SK-N-SH (cell line): ENCODE measurements around the gene ENPP7. TPM values are rescaled to one million over a fixed set of nuclear protein-coding genes. Genes with fewer than 3 reads are reported as not detected.
"Not testable (repeated sequence)": the region's sequence is repeated elsewhere in the genome, so short reads cannot be mapped to it uniquely, and the experiment has no call there.

Experiments
- CTCF ChIA-PET: fragments of 300-600, 350-600 bp; formaldehyde crosslinking; extraction: SDS; loops from one replicate; lab custom pipeline; 2021; lab: Yijun Ruan, JAX
- POLR2A ChIA-PET: fragments of 350-600 bp; sonication (Branson Sonifier 250); formaldehyde crosslinking; extraction: SDS; loops from one replicate; lab custom pipeline; 2020; ENCODE audit warnings: antibody characterized with exemption, inconsistent platforms; lab: Yijun Ruan, JAX
- DNase-seq: peaks from one replicate; pipeline ENCODE4 v3.0.0; 2012
- H2AFZ ChIP-seq: fragments of 200-600 bp; sonication (generic); 2 replicates; pipeline ENCODE4 v1.8.1; 2016; ENCODE audit warnings: antibody characterized with exemption, mild to moderate bottlenecking, low read depth
- H3F3A ChIP-seq: fragments of 200-600 bp; sonication (generic); replicated peaks from 2 replicates; pipeline ENCODE3; 2016; ENCODE audit warnings: antibody characterized with exemption, mild to moderate bottlenecking; ENCODE audit not compliant: insufficient read depth
- H3K27ac ChIP-seq, 2 experiments: fragments of 200-500 bp in 1 of 2; fragments of 200-600 bp in 1 of 2; sonication (Bioruptor generic) in 1 of 2; sonication (generic), shearing (Covaris generic) in 1 of 2; 2 replicates each; pipeline versions ENCODE4 v1.5.1 to v1.6.1; 2014 to 2016; ENCODE audit warnings: low read depth in 2 of 2, inconsistent platforms in 1 of 2, low read length in 1 of 2, mild to moderate bottlenecking in 1 of 2, mixed read lengths in 1 of 2
- H3K27me3 ChIP-seq: fragments of 200-600 bp; sonication (generic), shearing (Covaris generic); 2 replicates; pipeline ENCODE4 v1.6.1; 2016; ENCODE audit warnings: mixed run types; ENCODE audit not compliant: insufficient read depth
- H3K36me3 ChIP-seq, 2 experiments: fragments of 200-500 bp in 1 of 2; fragments of 200-600 bp in 1 of 2; sonication (Bioruptor generic) in 1 of 2; sonication (generic) in 1 of 2; replicated peaks in 1 of 2; 2 replicates each; pipeline versions ENCODE3 to v1.5.1; 2014 to 2016; ENCODE audit warnings: low read length in 1 of 2, mild to moderate bottlenecking in 1 of 2; ENCODE audit not compliant: insufficient read depth in 2 of 2, control insufficient read depth in 1 of 2
- H3K4me1 ChIP-seq, 2 experiments: fragments of 200-500 bp in 1 of 2; fragments of 200-600 bp in 1 of 2; sonication (Bioruptor generic) in 1 of 2; sonication (generic), shearing (Covaris generic) in 1 of 2; 2 replicates each; pipeline versions ENCODE4 v1.5.1 to v1.6.1; 2014 to 2016; ENCODE audit warnings: low read depth in 1 of 2, low read length in 1 of 2, mixed run types in 1 of 2; ENCODE audit not compliant: insufficient read depth in 2 of 2, control insufficient read depth in 1 of 2
- H3K4me2 ChIP-seq: fragments of 200-600 bp; sonication (generic), shearing (Covaris generic); 2 replicates; pipeline ENCODE4 v1.6.1; 2017; ENCODE audit warnings: mixed run types
- H3K4me3 ChIP-seq, 2 experiments: fragments of 200-500 bp in 1 of 2; fragments of 200-600 bp in 1 of 2; sonication (Bioruptor generic) in 1 of 2; sonication (generic), shearing (Covaris generic) in 1 of 2; 2 replicates each; pipeline versions ENCODE4 v1.5.1 to v1.8.1; 2014 to 2016; ENCODE audit warnings: low read depth in 2 of 2, inconsistent platforms in 1 of 2, low read length in 1 of 2, mild to moderate bottlenecking in 1 of 2, mixed read lengths in 1 of 2, moderate library complexity in 1 of 2
- H3K79me2 ChIP-seq: fragments of 200-600 bp; sonication (generic); 2 replicates; pipeline ENCODE4 v1.8.1; 2017; ENCODE audit warnings: mild to moderate bottlenecking; ENCODE audit not compliant: insufficient read depth
- H3K9ac ChIP-seq: fragments of 200-600 bp; sonication (generic); 2 replicates; pipeline ENCODE4 v1.6.1; 2017; ENCODE audit warnings: mixed run types
- H3K9me2 ChIP-seq: fragments of 200-600 bp; sonication (generic); 2 replicates; pipeline ENCODE4 v1.6.1; 2017; ENCODE audit warnings: mixed run types
- H3K9me3 ChIP-seq: fragments of 200-600 bp; sonication (generic); 2 replicates; pipeline ENCODE4 v1.6.1; 2017; ENCODE audit warnings: mixed run types, mild to moderate bottlenecking, moderate library complexity
- H4K20me1 ChIP-seq: fragments of 200-600 bp; sonication (generic); 2 replicates; pipeline ENCODE4 v1.6.1; 2017; ENCODE audit warnings: mild to moderate bottlenecking, mixed run types; ENCODE audit not compliant: insufficient read depth
- ELF1 ChIP-seq: IDR thresholded peaks from 2 replicates; pipeline ENCODE4 v1.4.0; 2012
- FOXJ3 ChIP-seq: sonication (generic); formaldehyde crosslinking; IDR thresholded peaks from 2 replicates; pipeline ENCODE4 v1.5.1; 2020; ENCODE audit warnings: mild to moderate bottlenecking, missing genetic modification reagents
- GATA2 ChIP-seq: sonication (generic); formaldehyde crosslinking; IDR thresholded peaks from 2 replicates; pipeline ENCODE4 v1.5.0; 2020; ENCODE audit warnings: mild to moderate bottlenecking, missing genetic modification reagents
- PBX3 ChIP-seq: IDR thresholded peaks from 2 replicates; pipeline ENCODE4; 2012
- POLR2AphosphoS5 ChIP-seq: IDR thresholded peaks from 2 replicates; pipeline ENCODE4 v1.6.1; 2012; ENCODE audit warnings: low read depth, low read length
- RAD21 ChIP-seq: IDR thresholded peaks from 2 replicates; pipeline ENCODE4 v1.6.1; 2012; ENCODE audit warnings: mild to moderate bottlenecking, low read length
- RFX5 ChIP-seq: IDR thresholded peaks from 2 replicates; pipeline ENCODE4 v1.6.1; 2012; ENCODE audit warnings: mild to moderate bottlenecking, improper control_type of control experiment, low read length
- TAF1 ChIP-seq: IDR thresholded peaks from 2 replicates; pipeline ENCODE4 v1.6.1; 2012; ENCODE audit warnings: low read depth, mild to moderate bottlenecking, low read length, moderate library complexity, borderline replicate concordance
- TCF12 ChIP-seq: IDR thresholded peaks from 2 replicates; pipeline ENCODE4 v1.4.0; 2012
- TEAD4 ChIP-seq: IDR thresholded peaks from 2 replicates; pipeline ENCODE4 v1.4.0; 2012; ENCODE audit warnings: mild to moderate bottlenecking, borderline replicate concordance; ENCODE audit not compliant: insufficient read depth
- USF2 ChIP-seq: fragments of 150-350 bp; IDR thresholded peaks from 2 replicates; pipeline ENCODE4 v1.6.1; 2017; ENCODE audit warnings: antibody characterized with exemption, low read length, low read depth, borderline replicate concordance
- WGBS: methylation state at CpG from one replicate; pipeline ENCODE4 v1.1.6; 2017; ENCODE audit warnings: low lambda C conversion rate; 5-methylcytosine and 5-hydroxymethylcytosine counted together
- polyA plus RNA-seq, 3 experiments: library from polyadenylated mRNA; depleted of rRNA; stranded (reverse); fragments of >200 nt; gene quantifications; 2 replicates each; pipeline ENCODE4 v1.2.3, GENCODE V29; 2012
- TF ChIP-seq, protein P1 (sequence below): IDR thresholded peaks from 2 replicates; pipeline ENCODE4 v1.4.0; 2012; ENCODE audit warnings: low read depth
- TF ChIP-seq, protein P2 (sequence below): fragments of 200-600 bp; sonication (generic); IDR thresholded peaks from 2 replicates; pipeline ENCODE4 v1.6.1; 2017; ENCODE audit warnings: antibody characterized with exemption, mild to moderate bottlenecking, moderate library complexity

ENPP7 gene
- polyA plus RNA-seq, 1 of the 3 experiments (the other 2 are of a cell fraction) = not detected

- TF ChIP-seq TEAD4 (no peak), GATA2 (CRISPR knock-in tag) (no peak), ELF1 (no peak), RAD21 (no peak), RFX5 (no peak), TCF12 (no peak), USF2 (no peak), POLR2AphosphoS5 (no peak), FOXJ3 (CRISPR knock-in tag) (no peak), TAF1 (no peak)
- TF ChIP-seq, protein P1, sequence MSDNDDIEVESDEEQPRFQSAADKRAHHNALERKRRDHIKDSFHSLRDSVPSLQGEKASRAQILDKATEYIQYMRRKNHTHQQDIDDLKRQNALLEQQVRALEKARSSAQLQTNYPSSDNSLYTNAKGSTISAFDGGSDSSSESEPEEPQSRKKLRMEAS = no peak
- TF ChIP-seq, protein P2, sequence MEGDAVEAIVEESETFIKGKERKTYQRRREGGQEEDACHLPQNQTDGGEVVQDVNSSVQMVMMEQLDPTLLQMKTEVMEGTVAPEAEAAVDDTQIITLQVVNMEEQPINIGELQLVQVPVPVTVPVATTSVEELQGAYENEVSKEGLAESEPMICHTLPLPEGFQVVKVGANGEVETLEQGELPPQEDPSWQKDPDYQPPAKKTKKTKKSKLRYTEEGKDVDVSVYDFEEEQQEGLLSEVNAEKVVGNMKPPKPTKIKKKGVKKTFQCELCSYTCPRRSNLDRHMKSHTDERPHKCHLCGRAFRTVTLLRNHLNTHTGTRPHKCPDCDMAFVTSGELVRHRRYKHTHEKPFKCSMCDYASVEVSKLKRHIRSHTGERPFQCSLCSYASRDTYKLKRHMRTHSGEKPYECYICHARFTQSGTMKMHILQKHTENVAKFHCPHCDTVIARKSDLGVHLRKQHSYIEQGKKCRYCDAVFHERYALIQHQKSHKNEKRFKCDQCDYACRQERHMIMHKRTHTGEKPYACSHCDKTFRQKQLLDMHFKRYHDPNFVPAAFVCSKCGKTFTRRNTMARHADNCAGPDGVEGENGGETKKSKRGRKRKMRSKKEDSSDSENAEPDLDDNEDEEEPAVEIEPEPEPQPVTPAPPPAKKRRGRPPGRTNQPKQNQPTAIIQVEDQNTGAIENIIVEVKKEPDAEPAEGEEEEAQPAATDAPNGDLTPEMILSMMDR = no peak
These were observed 39.1 kb downstream of the ENPP7 start (continued) for GRCh38 chr17:79769570-79770506.

- no peak overlapping the region for H3K4me3 ChIP-seq
- H2AFZ ChIP-seq = no peak overlapping the region
- no peaks in the 10 kb centered on the region for H3K9me2 ChIP-seq
- no peak for DNase-seq
- no peak overlapping the region for H3K4me2 ChIP-seq
- no peaks in the 10 kb centered on the region for H3K79me2 ChIP-seq
- H3K36me3 ChIP-seq = no peaks in the 10 kb centered on the region
- POLR2A ChIA-PET = interaction anchor here (0.7 kb wide), 1 partner anchor 30 kb away, joined by 4 read pairs; no protein-coding TSS in a partner anchor
- no peaks in the 10 kb centered on the region for H3K9me3 ChIP-seq
- CTCF ChIA-PET = interaction anchor here (0.8 to 1.5 kb wide), 5 partner anchors 25 to 237 kb away, joined by 3 to 9 read pairs (median 3); no protein-coding TSS in a partner anchor
- H3K27me3 ChIP-seq = peaks cover 35% of the 10 kb centered on the region
- no peak overlapping the region for H3K27ac ChIP-seq
- no peaks in the 10 kb centered on the region for H4K20me1 ChIP-seq
- no peaks in the 10 kb centered on the region; a peak in 1 of 4 replicates for H3K4me1 ChIP-seq
- TF ChIP-seq TCF12 (no peak), PBX3 (no peak)
- no peak overlapping the region for H3K9ac ChIP-seq
- H3F3A ChIP-seq = peaks cover 6% of the 10 kb centered on the region
- 80% methylated on average over 6 of the region's 6 CpGs for WGBS
These were observed 40.5 kb downstream of the ENPP7 start for GRCh38 chr17:79771276-79771675.

GRCh38 chr17:79772726-79773125 is 42.0 kb downstream of the ENPP7 start:
- H3K27ac ChIP-seq, CTCF ChIA-PET, POLR2A ChIA-PET, H4K20me1 ChIP-seq, H3K4me1 ChIP-seq, H3K36me3 ChIP-seq, H3K4me2 ChIP-seq, H3K79me2 ChIP-seq, H3K4me3 ChIP-seq, DNase-seq, H3K9me3 ChIP-seq, H3K9ac ChIP-seq, H2AFZ ChIP-seq, H3K9me2 ChIP-seq: not testable (repeated sequence)
- H3K27me3 ChIP-seq = peaks cover 37% of the 10 kb centered on the region
- WGBS = 75% methylated on average over 9 of the region's 9 CpGs
- H3F3A ChIP-seq = peaks cover 11% of the 10 kb centered on the region
